ENCODE measurements around the gene NLK.

The NLK gene

DNA sequence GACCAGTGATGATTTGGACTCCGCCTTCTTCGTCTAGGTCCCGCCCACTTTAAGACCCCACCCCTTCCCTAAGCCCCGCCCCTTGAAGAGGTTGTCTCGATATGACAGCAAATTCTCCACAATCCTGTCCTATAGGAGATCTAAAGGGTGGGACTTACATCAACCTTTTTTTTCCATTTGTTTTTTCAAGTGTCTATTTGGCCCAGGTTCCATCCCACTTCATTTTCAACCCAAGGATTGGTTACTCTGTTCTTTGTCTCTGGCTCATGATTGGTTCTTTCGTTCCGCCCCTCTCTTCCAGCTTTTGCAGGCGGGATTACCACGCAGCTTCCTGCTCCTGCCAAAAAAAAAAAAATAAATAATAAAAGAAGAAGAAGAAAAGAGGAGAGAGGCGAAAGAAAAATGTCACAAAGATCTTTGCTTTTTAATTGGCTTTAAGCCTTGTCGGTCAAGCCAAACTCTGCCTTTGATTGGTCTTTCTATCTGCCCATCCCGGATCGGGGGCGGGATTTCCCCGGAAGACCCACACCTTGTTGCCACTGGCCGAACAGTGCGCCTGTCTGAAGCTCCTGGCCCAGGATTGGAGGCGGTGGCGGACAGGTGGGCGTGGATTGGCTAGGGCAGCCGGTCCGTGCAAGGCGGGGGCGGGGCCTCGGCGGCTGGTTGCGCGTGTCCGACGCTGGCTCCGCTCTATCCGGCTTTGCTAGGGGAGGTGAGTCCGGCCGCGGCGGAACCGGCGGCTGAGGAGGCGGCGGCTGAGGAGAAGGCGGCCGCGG is 1.2 kb upstream of the NLK start:
- DNase-seq (ENCODE audit: low spot score), result peak; percentile 100
- no peak overlapping the region for H3K4ac ChIP-seq (ENCODE audit: low read length)
- no peak overlapping the region for H2AK5ac ChIP-seq (ENCODE audit: low read depth, low read length)
- peaks cover 0 to 23% of the 10 kb centered on the region in 2 donors for H3K36me3 ChIP-seq (replicated peaks in 1 of 2; ENCODE audit: control insufficient read depth in 2 of 2, insufficient read depth in 2 of 2, low read length in 2 of 2)
- H3K14ac ChIP-seq (ENCODE audit: low read length), result no peak overlapping the region
- H3K27me3 ChIP-seq (ENCODE audit: control insufficient read depth in 3 of 3, insufficient read depth in 3 of 3, low read depth in 1 of 3, low read length in 3 of 3), result no peaks in the 10 kb centered on the region
- H3K23ac ChIP-seq (ENCODE audit: low read depth, low read length, poor library complexity), result peak overlapping the region; percentile 59
- H2BK15ac ChIP-seq (ENCODE audit: low read length), result no peak overlapping the region
- H3K9ac ChIP-seq (ENCODE audit: low read depth, low read length, poor library complexity), result no peak overlapping the region
- peaks cover 0 to 4% of the 10 kb centered on the region in 2 donors for H3K9me3 ChIP-seq (replicated peaks in 1 of 2; ENCODE audit: control insufficient read depth in 2 of 2, insufficient read depth in 1 of 2, low read depth in 1 of 2, low read length in 2 of 2)
- H4K8ac ChIP-seq (ENCODE audit: low read depth, low read length), result no peak overlapping the region
- H3K4me1 ChIP-seq (ENCODE audit: control insufficient read depth in 2 of 2, insufficient read depth in 1 of 2, low read depth in 1 of 2, low read length in 2 of 2), result peaks cover 9 to 11% of the 10 kb centered on the region in 2 donors
- H3K27ac ChIP-seq (replicated peaks; ENCODE audit: low read length), result peak overlapping the region; percentile 55
- no peak overlapping the region for H2BK12ac ChIP-seq (ENCODE audit: low read length)
- H3K79me1 ChIP-seq (ENCODE audit: low read depth, low read length), result peaks cover 6% of the 10 kb centered on the region
- no peak overlapping the region for H2BK5ac ChIP-seq (ENCODE audit: low read length)
- peak overlapping the region; percentile 79 to 94 for H3K4me3 ChIP-seq (ENCODE audit: low read length in 2 of 2)
- H3K18ac ChIP-seq (ENCODE audit: low read length), result peak overlapping the region; percentile 84
- WGBS, 2 donors (ENCODE audit: extremely low coverage in 2 of 2, insufficient read length in 2 of 2, insufficient replicate concordance in 1 of 2), result no CpG with 5 or more reads among the region's 43 CpGs
- peak overlapping the region; percentile 91 for H2AFZ ChIP-seq (ENCODE audit: low read length)
- no peak overlapping the region for H3K4me2 ChIP-seq (ENCODE audit: insufficient read depth, low read length, poor library complexity, severe bottlenecking)
- H4K91ac ChIP-seq (ENCODE audit: low read depth, low read length, poor library complexity), result no peak overlapping the region
- H2BK120ac ChIP-seq (ENCODE audit: low read depth, low read length), result no peak overlapping the region

DNA sequence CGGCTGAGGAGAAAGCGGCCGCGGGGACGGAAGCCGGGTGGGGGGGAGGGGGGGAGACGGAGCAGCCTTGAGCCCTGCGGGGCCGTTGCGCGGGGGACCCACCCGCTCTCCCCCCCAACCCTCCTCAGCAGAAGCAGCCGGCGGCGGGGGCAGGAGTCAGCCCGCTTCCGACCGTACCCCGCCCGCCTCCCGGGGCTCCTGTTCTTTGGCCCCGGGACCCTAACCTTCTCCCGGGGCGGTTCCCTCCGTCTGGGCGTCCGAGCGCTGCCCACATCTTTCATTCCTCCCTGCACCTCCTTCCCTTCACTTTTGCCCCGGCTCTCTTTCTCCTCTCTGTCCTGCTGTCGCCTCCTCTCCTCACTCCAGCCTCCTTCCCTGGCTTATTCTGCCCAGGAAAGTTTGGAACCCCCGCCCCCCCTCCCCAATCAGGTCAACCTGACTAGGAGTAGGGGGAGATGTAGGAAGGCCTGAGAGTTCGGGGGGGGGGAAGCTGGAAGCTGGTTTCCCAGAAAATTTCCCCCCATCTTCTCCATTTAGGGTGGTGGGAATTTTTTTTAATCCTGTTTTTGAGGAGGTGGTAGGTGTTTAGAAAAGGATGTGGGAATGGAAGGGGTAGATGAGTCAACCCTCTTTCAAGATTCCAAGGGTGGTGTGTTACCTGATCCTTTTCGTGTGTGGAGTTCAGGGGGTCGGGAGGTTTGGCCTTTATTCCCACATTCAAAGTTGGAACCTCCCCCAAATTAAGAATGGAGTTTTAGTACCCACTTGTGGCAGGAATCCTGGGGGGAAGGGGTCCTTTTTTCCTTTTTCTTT is 427 bp upstream of the NLK start:
- Histone ChIP-seq H2BK120ac (ENCODE audit: low read depth, low read length) (no peak overlapping the region), H3K9ac (ENCODE audit: low read depth, low read length, poor library complexity) (peak overlapping the region; percentile 9), H3K9me3 (replicated peaks in 1 of 2; ENCODE audit: control insufficient read depth in 2 of 2, insufficient read depth in 1 of 2, low read depth in 1 of 2, low read length in 2 of 2) (peaks cover 0 to 4% of the 10 kb centered on the region in 2 donors), H2BK15ac (ENCODE audit: low read length) (no peak overlapping the region), H3K36me3 (replicated peaks in 1 of 2; ENCODE audit: control insufficient read depth in 2 of 2, insufficient read depth in 2 of 2, low read length in 2 of 2) (peaks cover 0 to 27% of the 10 kb centered on the region in 2 donors), H4K8ac (ENCODE audit: low read depth, low read length) (no peak overlapping the region), H3K14ac (ENCODE audit: low read length) (no peak overlapping the region), H2AFZ (ENCODE audit: low read length) (peak overlapping the region; percentile 85), H2BK5ac (ENCODE audit: low read length) (peak overlapping the region; percentile 45), H3K4me1 (ENCODE audit: control insufficient read depth in 2 of 2, insufficient read depth in 1 of 2, low read depth in 1 of 2, low read length in 2 of 2) (peaks cover 9 to 11% of the 10 kb centered on the region in 2 donors), H4K91ac (ENCODE audit: low read depth, low read length, poor library complexity) (no peak overlapping the region), H3K27ac (replicated peaks; ENCODE audit: low read length) (peak overlapping the region; percentile 55), H3K23ac (ENCODE audit: low read depth, low read length, poor library complexity) (no peak overlapping the region), H3K4me2 (ENCODE audit: insufficient read depth, low read length, poor library complexity, severe bottlenecking) (peak overlapping the region; percentile 64), H3K4me3 (ENCODE audit: low read length in 2 of 2) (peak overlapping the region; percentile 79 to 94), H3K18ac (ENCODE audit: low read length) (peak overlapping the region; percentile 84), H3K27me3 (ENCODE audit: control insufficient read depth in 3 of 3, insufficient read depth in 3 of 3, low read depth in 1 of 3, low read length in 3 of 3) (no peaks in the 10 kb centered on the region), H3K4ac (ENCODE audit: low read length) (no peak overlapping the region), H2BK12ac (ENCODE audit: low read length) (no peak overlapping the region), H3K79me1 (ENCODE audit: low read depth, low read length) (peaks cover 6% of the 10 kb centered on the region), H2AK5ac (ENCODE audit: low read depth, low read length) (peak overlapping the region; percentile 23)
- no CpG with 5 or more reads among the region's 34 CpGs for WGBS, 2 donors (ENCODE audit: extremely low coverage in 2 of 2, insufficient read length in 2 of 2, insufficient replicate concordance in 1 of 2)
- no peak for DNase-seq (ENCODE audit: low spot score)

DNA sequence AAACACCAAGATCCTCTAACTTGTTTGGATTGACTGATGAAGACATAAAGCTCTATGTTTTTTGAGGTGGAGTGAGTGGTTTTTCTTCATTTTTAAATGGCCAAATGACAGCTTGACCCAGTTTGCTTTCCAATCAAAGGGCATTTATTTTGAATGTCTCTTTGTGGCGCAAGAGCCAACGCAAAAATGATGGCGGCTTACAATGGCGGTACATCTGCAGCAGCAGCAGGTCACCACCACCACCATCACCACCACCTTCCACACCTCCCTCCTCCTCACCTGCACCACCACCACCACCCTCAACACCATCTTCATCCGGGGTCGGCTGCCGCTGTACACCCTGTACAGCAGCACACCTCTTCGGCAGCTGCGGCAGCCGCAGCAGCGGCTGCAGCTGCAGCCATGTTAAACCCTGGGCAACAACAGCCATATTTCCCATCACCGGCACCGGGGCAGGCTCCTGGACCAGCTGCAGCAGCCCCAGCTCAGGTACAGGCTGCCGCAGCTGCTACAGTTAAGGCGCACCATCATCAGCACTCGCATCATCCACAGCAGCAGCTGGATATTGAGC is 329 bp downstream of the NLK start:
- no peak overlapping the region for H2AFZ ChIP-seq (ENCODE audit: low read length)
- H3K9ac ChIP-seq (ENCODE audit: low read depth, low read length, poor library complexity), result no peak overlapping the region
- peaks cover 0 to 4% of the 10 kb centered on the region in 2 donors for H3K9me3 ChIP-seq (replicated peaks in 1 of 2; ENCODE audit: control insufficient read depth in 2 of 2, insufficient read depth in 1 of 2, low read depth in 1 of 2, low read length in 2 of 2)
- no peak overlapping the region for H2BK120ac ChIP-seq (ENCODE audit: low read depth, low read length)
- peak overlapping the region; percentile 63 to 79 for H3K4me3 ChIP-seq (ENCODE audit: low read length in 2 of 2)
- peaks cover 6% of the 10 kb centered on the region for H3K79me1 ChIP-seq (ENCODE audit: low read depth, low read length)
- no CpG with 5 or more reads among the region's 16 CpGs for WGBS, 2 donors (ENCODE audit: extremely low coverage in 2 of 2, insufficient read length in 2 of 2, insufficient replicate concordance in 1 of 2)
- H3K4me1 ChIP-seq (ENCODE audit: control insufficient read depth in 2 of 2, insufficient read depth in 1 of 2, low read depth in 1 of 2, low read length in 2 of 2), result peaks cover 11 to 14% of the 10 kb centered on the region in 2 donors
- no peak for DNase-seq (ENCODE audit: low spot score)
- no peak overlapping the region for H4K8ac ChIP-seq (ENCODE audit: low read depth, low read length)
- no peak overlapping the region for H2BK15ac ChIP-seq (ENCODE audit: low read length)
- no peak overlapping the region for H3K27ac ChIP-seq (replicated peaks; ENCODE audit: low read length)
- H4K91ac ChIP-seq (ENCODE audit: low read depth, low read length, poor library complexity), result no peak overlapping the region
- H3K36me3 ChIP-seq (replicated peaks in 1 of 2; ENCODE audit: control insufficient read depth in 2 of 2, insufficient read depth in 2 of 2, low read length in 2 of 2), result peaks cover 0 to 27% of the 10 kb centered on the region in 2 donors
- H3K18ac ChIP-seq (ENCODE audit: low read length), result no peak overlapping the region
- no peak overlapping the region for H3K4me2 ChIP-seq (ENCODE audit: insufficient read depth, low read length, poor library complexity, severe bottlenecking)
- no peak overlapping the region for H2AK5ac ChIP-seq (ENCODE audit: low read depth, low read length)
- H3K27me3 ChIP-seq (ENCODE audit: control insufficient read depth in 3 of 3, insufficient read depth in 3 of 3, low read depth in 1 of 3, low read length in 3 of 3), result no peaks in the 10 kb centered on the region
- no peak overlapping the region for H3K14ac ChIP-seq (ENCODE audit: low read length)
- H3K23ac ChIP-seq (ENCODE audit: low read depth, low read length, poor library complexity), result peak overlapping the region; percentile 23
- no peak overlapping the region for H2BK5ac ChIP-seq (ENCODE audit: low read length)
- no peak overlapping the region for H2BK12ac ChIP-seq (ENCODE audit: low read length)
- no peak overlapping the region for H3K4ac ChIP-seq (ENCODE audit: low read length)
